Endothelial cell of umbilical vein (primary cell): ENCODE data around the gene PEMT. TPM values are rescaled to one million over a fixed set of nuclear protein-coding genes. Genes with fewer than 3 reads are reported as not detected.

Experiments used
- BruUV-seq: library from RNA; stranded (reverse); fragments of 400-500 nt; replicated peaks from 2 replicates; lab custom pipeline; 2021; lab: Mats Ljungman, UMichigan
- CTCF ChIA-PET: fragments of 300-600, 350-600 bp; sonication (Branson Sonifier 250); formaldehyde crosslinking; loops from one replicate; lab custom pipeline; 2021; ENCODE audit warnings: antibody characterized with exemption, inconsistent platforms; lab: Charles Lee
- POLR2A ChIA-PET: fragments of 300-600, 350-600 bp; sonication (Branson Sonifier 250); formaldehyde crosslinking; loops from one replicate; lab custom pipeline; 2021; ENCODE audit warnings: antibody characterized with exemption, inconsistent platforms; lab: Charles Lee
- DNase-seq: peaks from one replicate; pipeline ENCODE4 v3.0.0-alpha.2; 2011; ENCODE audit warnings: low read depth, low spot score
- FAIRE-seq: peaks from 2 replicates; lab custom pipeline; 2011; peaks lifted over from hg19 to GRCh38; lab: Jason Lieb, UNC
- H2AFZ ChIP-seq: 2 replicates; pipeline ENCODE4 v1.6.0; 2012; ENCODE audit warnings: low read depth, low read length, control low read depth, inconsistent platforms
- H3K27ac ChIP-seq: 2 replicates; pipeline ENCODE4 v1.5.1; 2011; ENCODE audit warnings: low read depth, mild to moderate bottlenecking, control low read depth, low read length, moderate library complexity; ENCODE audit not compliant: insufficient read depth
- H3K27me3 ChIP-seq, 2 experiments: 2 replicates each; pipeline versions ENCODE4 v1.6.0 to v1.6.1; 2011; ENCODE audit warnings: low read length in 2 of 2, mixed read lengths in 1 of 2; ENCODE audit not compliant: control insufficient read depth in 2 of 2, insufficient read depth in 2 of 2
- H3K36me3 ChIP-seq, 2 experiments: 2 replicates in 1 of 2; 3 replicates in 1 of 2; pipeline ENCODE4 v1.5.1; 2011; ENCODE audit warnings: low read length in 2 of 2, mild to moderate bottlenecking in 1 of 2, moderate library complexity in 1 of 2; ENCODE audit not compliant: control insufficient read depth in 2 of 2, insufficient read depth in 2 of 2; ENCODE audit errors: extremely low read depth in 1 of 2
- H3K4me1 ChIP-seq: 3 replicates; pipeline ENCODE4 v1.5.1; 2011; ENCODE audit warnings: mild to moderate bottlenecking, low read length; ENCODE audit not compliant: control insufficient read depth, insufficient read depth; ENCODE audit errors: extremely low read depth
- H3K4me2 ChIP-seq: 2 replicates; pipeline ENCODE4 v1.6.1; 2011; ENCODE audit warnings: low read length, control low read depth, mixed read lengths; ENCODE audit not compliant: insufficient read depth
- H3K4me3 ChIP-seq, 3 experiments: fragments of 200-600 bp in 1 of 3; sonication (generic), shearing (Covaris generic) in 1 of 3; replicated peaks in 1 of 3; 2 replicates each; pipeline ENCODE4 v1.5.1; 2011 to 2016; ENCODE audit warnings: control low read depth in 3 of 3, low read length in 3 of 3, mild to moderate bottlenecking in 2 of 3, inconsistent platforms in 1 of 3, low read depth in 1 of 3, moderate library complexity in 1 of 3; ENCODE audit not compliant: insufficient read depth in 1 of 3
- H3K79me2 ChIP-seq: 2 replicates; pipeline ENCODE4 v1.6.0; 2012; ENCODE audit warnings: low read length, inconsistent platforms; ENCODE audit not compliant: control insufficient read depth, insufficient read depth
- H3K9ac ChIP-seq: replicated peaks from 2 replicates; pipeline ENCODE3; 2011; ENCODE audit warnings: low read length, control low read depth; ENCODE audit not compliant: insufficient read depth; ENCODE audit errors: extremely low read depth
- H3K9me1 ChIP-seq: replicated peaks from 3 replicates; pipeline ENCODE4 v1.6.0; 2011; ENCODE audit warnings: mild to moderate bottlenecking, low read length; ENCODE audit not compliant: control insufficient read depth, insufficient read depth; ENCODE audit errors: extremely low read depth
- H3K9me3 ChIP-seq: replicated peaks from 2 replicates; pipeline ENCODE4 v1.5.1; 2012; ENCODE audit warnings: low read length, inconsistent platforms; ENCODE audit not compliant: control insufficient read depth, insufficient read depth
- H4K20me1 ChIP-seq: replicated peaks from 2 replicates; pipeline ENCODE3; 2011; ENCODE audit warnings: mild to moderate bottlenecking, low read length; ENCODE audit not compliant: control insufficient read depth, insufficient read depth; ENCODE audit errors: extremely low read depth
- EZH2 ChIP-seq: IDR thresholded peaks from 2 replicates; pipeline ENCODE4 v1.6.1; 2012; ENCODE audit warnings: borderline replicate concordance, low read depth, mild to moderate bottlenecking, moderate library complexity, low read length, inconsistent platforms; ENCODE audit not compliant: severe bottlenecking
- FOS ChIP-seq: IDR thresholded peaks from 2 replicates; pipeline ENCODE4 v1.6.1; 2011; ENCODE audit warnings: mild to moderate bottlenecking, low read length, moderate library complexity, borderline replicate concordance; ENCODE audit not compliant: insufficient read depth
- GATA2 ChIP-seq: IDR thresholded peaks from 2 replicates; pipeline ENCODE4 v1.7.0; 2011; ENCODE audit warnings: low read depth, mild to moderate bottlenecking, moderate library complexity, mixed read lengths, low read length; ENCODE audit not compliant: insufficient read length, insufficient read depth
- JUN ChIP-seq: IDR thresholded peaks from 2 replicates; pipeline ENCODE4 v1.6.1; 2011; ENCODE audit warnings: borderline replicate concordance, low read depth; ENCODE audit not compliant: insufficient read length, insufficient read depth
- MYC ChIP-seq: IDR thresholded peaks from one replicate; pipeline ENCODE4 v1.6.1; 2011; ENCODE audit warnings: mild to moderate bottlenecking, low read depth, low read length
- POLR2A ChIP-seq: IDR thresholded peaks from 2 replicates; pipeline ENCODE4 v1.6.1; 2012; ENCODE audit warnings: low read depth, mild to moderate bottlenecking, control low read depth, low read length
- POLR2AphosphoS5 ChIP-seq: IDR thresholded peaks from 2 replicates; pipeline ENCODE4 v1.6.1; 2012; ENCODE audit warnings: low read depth, mild to moderate bottlenecking, control low read depth, low read length, moderate library complexity; ENCODE audit not compliant: insufficient read depth
- dilution Hi-C: fragments of 300-500 bp; cut with MboI; formaldehyde crosslinking; loops from one replicate; pipeline ENCODE4 v1.15.0; 2019; ENCODE audit warnings: low sequenced_read_pairs; ENCODE audit not compliant: extremely low pct_ligation_motif_present
- intact Hi-C: fragments of 100-400 bp; cut with micrococcal nuclease; formaldehyde crosslinking; loops from one replicate; pipeline ENCODE4 v1.10.0; 2022
- polyA plus RNA-seq, 4 experiments: library from polyadenylated mRNA; depleted of rRNA in 3 of 4; stranded (reverse) in 3 of 4; unstranded in 1 of 4; fragments of >200 nt; gene quantifications; 2 replicates each; pipeline versions ENCODE4 v1.2.1 to v1.2.3, GENCODE V29; 2011 to 2012; ENCODE audit warnings: missing spikeins in 1 of 4
- total RNA-seq: library from RNA; stranded (reverse); gene quantifications from 2 replicates; pipeline ENCODE4 v1.2.3, GENCODE V29; 2021
- TF ChIP-seq, protein P1 (sequence below): IDR thresholded peaks from 2 replicates; pipeline ENCODE4 v1.6.1; 2011; ENCODE audit not compliant: insufficient read depth, insufficient read length
- TF ChIP-seq, protein P2 (sequence below), 2 donors: IDR thresholded peaks; 1 replicate in 1 of 2; 2 replicates in 1 of 2; pipeline ENCODE4 v1.5.1; 2011; ENCODE audit warnings: low read length in 2 of 2, mild to moderate bottlenecking in 2 of 2, moderate library complexity in 2 of 2, control low read depth in 1 of 2, inconsistent platforms in 1 of 2, low read depth in 1 of 2; ENCODE audit not compliant: insufficient read depth in 1 of 2; ENCODE audit errors: extremely low read depth in 1 of 2

Gene PEMT
- total and polyA plus RNA-seq, 2 donors (not counting 3 experiments of a cell fraction or from before 2014, with no cell fraction given): 35.1 to 58.4 TPM

DNA sequence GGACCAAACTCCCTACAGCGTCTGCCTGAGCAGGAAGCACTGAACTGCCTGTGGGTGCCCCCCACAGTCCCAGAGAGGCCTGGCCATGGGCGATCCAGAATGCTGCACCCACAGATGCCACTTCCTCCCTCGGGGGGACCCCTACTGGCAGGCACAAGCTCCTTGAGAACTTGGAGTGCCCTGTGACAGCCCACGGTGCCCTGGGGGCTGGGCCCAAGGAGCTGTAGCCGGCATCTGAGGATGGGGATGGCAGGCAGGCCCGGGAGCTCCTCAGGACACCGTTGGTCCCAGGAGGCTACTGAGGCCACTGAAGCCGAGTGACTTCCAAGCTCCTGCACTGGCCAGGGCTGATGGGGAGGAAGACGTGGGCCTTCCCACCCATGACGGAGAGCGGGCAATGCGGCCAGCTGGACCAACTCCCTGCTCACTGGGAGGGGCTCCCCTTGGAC lies 80.2 kb downstream of the PEMT start:
- no peak overlapping the region for H3K9ac ChIP-seq

More for the DNA sequence above, 80.2 kb downstream of the PEMT start:
- Histone ChIP-seq H3K27me3 (no peaks in the 10 kb centered on the region), H3K27ac (no peak overlapping the region), H3K79me2 (no peaks in the 10 kb centered on the region), H3K36me3 (no peaks in the 10 kb centered on the region), H4K20me1 (no peaks in the 10 kb centered on the region), H3K4me3 (no peak overlapping the region), H3K4me1 (no peaks in the 10 kb centered on the region), H2AFZ (no peak overlapping the region), H3K4me2 (no peak overlapping the region), H3K9me3 (no peaks in the 10 kb centered on the region), H3K9me1 (no peaks in the 10 kb centered on the region)
- no peak for FAIRE-seq
- intact Hi-C loops: no loop called here
- dilution Hi-C loops: no loop called here
- TF ChIP-seq POLR2A: no peak
- TF ChIP-seq, protein P1, sequence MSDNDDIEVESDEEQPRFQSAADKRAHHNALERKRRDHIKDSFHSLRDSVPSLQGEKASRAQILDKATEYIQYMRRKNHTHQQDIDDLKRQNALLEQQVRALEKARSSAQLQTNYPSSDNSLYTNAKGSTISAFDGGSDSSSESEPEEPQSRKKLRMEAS: no peak
- no peak for TF ChIP-seq POLR2AphosphoS5
- no peak for TF ChIP-seq JUN
- TF ChIP-seq MYC: no peak
- TF ChIP-seq, protein P2, sequence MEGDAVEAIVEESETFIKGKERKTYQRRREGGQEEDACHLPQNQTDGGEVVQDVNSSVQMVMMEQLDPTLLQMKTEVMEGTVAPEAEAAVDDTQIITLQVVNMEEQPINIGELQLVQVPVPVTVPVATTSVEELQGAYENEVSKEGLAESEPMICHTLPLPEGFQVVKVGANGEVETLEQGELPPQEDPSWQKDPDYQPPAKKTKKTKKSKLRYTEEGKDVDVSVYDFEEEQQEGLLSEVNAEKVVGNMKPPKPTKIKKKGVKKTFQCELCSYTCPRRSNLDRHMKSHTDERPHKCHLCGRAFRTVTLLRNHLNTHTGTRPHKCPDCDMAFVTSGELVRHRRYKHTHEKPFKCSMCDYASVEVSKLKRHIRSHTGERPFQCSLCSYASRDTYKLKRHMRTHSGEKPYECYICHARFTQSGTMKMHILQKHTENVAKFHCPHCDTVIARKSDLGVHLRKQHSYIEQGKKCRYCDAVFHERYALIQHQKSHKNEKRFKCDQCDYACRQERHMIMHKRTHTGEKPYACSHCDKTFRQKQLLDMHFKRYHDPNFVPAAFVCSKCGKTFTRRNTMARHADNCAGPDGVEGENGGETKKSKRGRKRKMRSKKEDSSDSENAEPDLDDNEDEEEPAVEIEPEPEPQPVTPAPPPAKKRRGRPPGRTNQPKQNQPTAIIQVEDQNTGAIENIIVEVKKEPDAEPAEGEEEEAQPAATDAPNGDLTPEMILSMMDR (IDR thresholded peaks at IDR 0.05; ENCODE audit: extremely low read depth in 1 of 2, insufficient read depth in 1 of 2, low read depth in 1 of 2, low read length in 2 of 2): no peak
- no peak for TF ChIP-seq EZH2
- TF ChIP-seq FOS: no peak
- TF ChIP-seq GATA2: no peak
- BruUV-seq: no TSS peak
- no peak for DNase-seq
- ChIA-PET CTCF (interaction anchor here (1.2 to 4.5 kb wide), 4 partner anchors 10 to 102 kb away, joined by 4 to 37 read pairs (median 6); partner anchors contain the start of gene RASD1), POLR2A (no interaction called here)
